HepG2 (cell line): ENCODE data around the gene STAT1. TPM values are rescaled to one million over a fixed set of nuclear protein-coding genes. Genes with fewer than 3 reads are reported as not detected.

ENCODE experiments used
- ARID5B ChIP-seq: IDR thresholded peaks from 2 replicates; pipeline ENCODE4 v1.4.0; 2020; ENCODE audit warnings: mild to moderate bottlenecking, missing genetic modification reagents
- ATF4 ChIP-seq, 2 experiments: fragments of 450-650 bp in 1 of 2; sonication (generic) in 1 of 2; formaldehyde crosslinking; IDR thresholded peaks; 2 replicates each; pipeline versions ENCODE4 v1.5.0 to v1.8.0; 2020 to 2022; ENCODE audit warnings: mild to moderate bottlenecking in 1 of 2, missing genetic modification reagents in 1 of 2
- CSRNP2 ChIP-seq: sonication (generic); formaldehyde crosslinking; conservative IDR thresholded peaks from 2 replicates; pipeline ENCODE4 v1.8.0; 2022; ENCODE audit warnings: low read depth, missing genetic modification reagents
- FOXJ3 ChIP-seq: sonication (generic); formaldehyde crosslinking; IDR thresholded peaks from 2 replicates; pipeline ENCODE4 v1.4.0; 2020; ENCODE audit warnings: missing genetic modification reagents, mild to moderate bottlenecking, borderline replicate concordance
- PRDM4 ChIP-seq: sonication (generic); formaldehyde crosslinking; IDR thresholded peaks from 2 replicates; pipeline ENCODE4 v1.9.0; 2021; ENCODE audit warnings: missing genetic modification reagents, borderline replicate concordance
- REST ChIP-seq, 2 experiments: IDR thresholded peaks; 2 replicates each; pipeline ENCODE4 v1.6.1; 2011 to 2012; ENCODE audit warnings: low read length in 2 of 2, borderline replicate concordance in 1 of 2, low read depth in 1 of 2, mild to moderate bottlenecking in 1 of 2, moderate library complexity in 1 of 2
- SOX13 ChIP-seq, 3 experiments: fragments of 450-650 bp in 1 of 3; sonication (generic) in 1 of 3; formaldehyde crosslinking in 1 of 3; IDR thresholded peaks in 2 of 3; conservative IDR thresholded peaks in 1 of 3; 2 replicates each; pipeline versions ENCODE4 v1.5.0 to v1.6.1; 2016 to 2020; ENCODE audit warnings: antibody characterized with exemption in 1 of 3, mild to moderate bottlenecking in 1 of 3, missing compliant biosample characterization in 1 of 3, missing genetic modification reagents in 1 of 3, moderate library complexity in 1 of 3
- SP4 ChIP-seq: sonication (generic); formaldehyde crosslinking; IDR thresholded peaks from 2 replicates; pipeline ENCODE4 v1.8.1; 2023; ENCODE audit warnings: mild to moderate bottlenecking, missing genetic modification reagents
- THYN1 ChIP-seq: sonication (generic); formaldehyde crosslinking; IDR thresholded peaks from 2 replicates; pipeline ENCODE4 v1.8.1; 2023; ENCODE audit warnings: low read depth, mild to moderate bottlenecking, moderate library complexity, missing genetic modification reagents, borderline replicate concordance
- ZC3H13 ChIP-seq: sonication (generic); formaldehyde crosslinking; IDR thresholded peaks from 2 replicates; pipeline ENCODE4 v1.8.1; 2023; ENCODE audit warnings: mild to moderate bottlenecking, missing genetic modification reagents, moderate library complexity
- ZNF431 ChIP-seq: sonication (generic); formaldehyde crosslinking; IDR thresholded peaks from 2 replicates; pipeline ENCODE4 v1.9.0; 2022; ENCODE audit warnings: missing genetic modification reagents, low read depth, mild to moderate bottlenecking, borderline replicate concordance
- ZNF563 ChIP-seq: sonication (generic); formaldehyde crosslinking; IDR thresholded peaks from 2 replicates; pipeline ENCODE4 v1.8.0; 2022; ENCODE audit warnings: mild to moderate bottlenecking, moderate library complexity, missing genetic modification reagents
- polyA plus RNA-seq, 8 experiments: library from polyadenylated mRNA; depleted of rRNA in 3 of 8; stranded (reverse) in 7 of 8; unstranded in 1 of 8; fragments of >200 nt; fragmentation: Illumina TruSeq in 4 of 8; extraction: Trizol in 4 of 8; gene quantifications; 2 replicates each; pipeline versions ENCODE4 v1.2.1 to v1.2.3, GENCODE V29; 2011 to 2016; ENCODE audit warnings: low read depth in 4 of 8, missing spikeins in 1 of 8, mixed read lengths in 1 of 8; ENCODE audit not compliant: insufficient read depth in 1 of 8
- total RNA-seq, 5 experiments: library from RNA; depleted of rRNA; stranded (reverse); fragments of >200 nt; fragmentation: Illumina TruSeq; extraction: Trizol; gene quantifications; 2 replicates each; pipeline ENCODE4 v1.2.3, GENCODE V29; 2016; ENCODE audit warnings: low read depth in 1 of 5

Gene STAT1
- total and polyA plus RNA-seq, 2 of the 13 experiments (the other 11 are each of a cell fraction or from before 2014, with no cell fraction given) = 21.8 to 59.6 TPM

GRCh38 chr2:191049728-191050639 is 36.0 kb upstream of the STAT1 start (continued):
- TF ChIP-seq ZNF431 (CRISPR knock-in tag) (no peak), SOX13 (IDR thresholded peaks at IDR 0.05) (no peak), SOX13 (CRISPR knock-in tag; conservative IDR thresholded peaks at IDR 0.05 in 1 of 2, IDR thresholded peaks at IDR 0.05 in 1 of 2) (peak in 1 of 2 experiments; percentile 40; a peak in 1 of 4 replicates), THYN1 (CRISPR knock-in tag) (no peak), ATF4 (CRISPR knock-in tag; IDR thresholded peaks at IDR 0.05) (peak in 1 of 2 experiments; percentile 66; a peak in 2 of 4 replicates), PRDM4 (no peak), REST (IDR thresholded peaks at IDR 0.05; ENCODE audit: borderline replicate concordance in 1 of 2, low read depth in 1 of 2, low read length in 2 of 2) (no peak), ZC3H13 (CRISPR knock-in tag) (no peak), ARID5B (peak; percentile 69), SP4 (CRISPR knock-in tag) (no peak), ZNF563 (no peak), CSRNP2 (CRISPR knock-in tag) (no peak), FOXJ3 (CRISPR knock-in tag) (peak; percentile 35; the same call in 1 of the 2 replicates)
